HepG2 (cell line): ENCODE data around the gene GGA1. TPM values are rescaled to one million over a fixed set of nuclear protein-coding genes. Genes with fewer than 3 reads are reported as not detected.
A peak's percentile ranks its signal among the peaks of the same experiment; 100 is the strongest.

Source experiments
- ATAC-seq: fragments of 200-7000 bp; cut with Tn5 transposase; 3 replicates; pipeline ENCODE4 v1.9.1; 2020; ENCODE audit warnings: mild to moderate bottlenecking, moderate library complexity
- BruUV-seq: library from RNA; stranded (reverse); fragments of 400-500 nt; replicated peaks from 2 replicates; lab custom pipeline; 2021; lab: Mats Ljungman, UMichigan
- CTCF ChIA-PET: fragments of 300-600 bp; formaldehyde crosslinking; extraction: SDS; loops from one replicate; lab custom pipeline; 2021; ENCODE audit warnings: low total read pairs, inconsistent platforms, low intra/inter-chr PET ratio; lab: Yijun Ruan, JAX
- POLR2A ChIA-PET: fragments of 350-600 bp; sonication (Branson Sonifier 250); formaldehyde crosslinking; loops from one replicate; lab custom pipeline; 2020; ENCODE audit warnings: antibody characterized with exemption, inconsistent platforms; lab: Yijun Ruan, JAX
- DNase-seq: peaks from one replicate; pipeline ENCODE4 v3.0.0-alpha.2; 2015; ENCODE audit warnings: low spot score
- FAIRE-seq: peaks from 3 replicates; lab custom pipeline; 2011; peaks lifted over from hg19 to GRCh38; lab: Jason Lieb, UNC
- H2AFZ ChIP-seq: one replicate; pipeline ENCODE4 v1.6.1; 2011; ENCODE audit warnings: low read length, inconsistent platforms
- H3K27ac ChIP-seq: fragments of 300-600 bp; 3 replicates; pipeline ENCODE4 v1.8.0; 2011; ENCODE audit warnings: mixed run types, mild to moderate bottlenecking, mixed read lengths, low read length, inconsistent platforms; ENCODE audit not compliant: insufficient read depth; ENCODE audit errors: extremely low read length
- H3K27me3 ChIP-seq, 2 experiments: fragments of 200-600 bp in 1 of 2; 2 replicates in 1 of 2; 3 replicates in 1 of 2; pipeline versions ENCODE4 v1.6.0 to v1.8.0; 2011; ENCODE audit warnings: low read length in 2 of 2, mild to moderate bottlenecking in 2 of 2, moderate library complexity in 2 of 2, inconsistent platforms in 1 of 2; ENCODE audit not compliant: insufficient read depth in 2 of 2, control insufficient read depth in 1 of 2
- H3K36me3 ChIP-seq, 2 experiments: fragments of 200-600 bp in 1 of 2; replicated peaks in 1 of 2; 2 replicates in 1 of 2; 3 replicates in 1 of 2; pipeline versions ENCODE4 v1.5.1 to v1.8.0; 2011; ENCODE audit warnings: low read length in 2 of 2, inconsistent platforms in 1 of 2; ENCODE audit not compliant: insufficient read depth in 2 of 2, control insufficient read depth in 1 of 2
- H3K4me1 ChIP-seq: 2 replicates; pipeline ENCODE4 v1.5.1; 2012; ENCODE audit warnings: low read length, inconsistent platforms; ENCODE audit not compliant: insufficient read depth
- H3K4me2 ChIP-seq: 2 replicates; pipeline ENCODE4 v1.6.0; 2011; ENCODE audit warnings: low read depth, low read length, inconsistent platforms
- H3K4me3 ChIP-seq, 3 experiments: fragments of 200-600 bp in 1 of 3; sonication (generic), shearing (Covaris generic) in 1 of 3; replicated peaks in 1 of 3; 2 replicates each; pipeline ENCODE4 v1.5.1; 2011 to 2016; ENCODE audit warnings: low read length in 3 of 3, inconsistent platforms in 2 of 3, low read depth in 2 of 3, mild to moderate bottlenecking in 2 of 3, control low read depth in 1 of 3, mixed read lengths in 1 of 3; ENCODE audit not compliant: insufficient read depth in 1 of 3
- H3K79me2 ChIP-seq: one replicate; pipeline ENCODE4 v1.6.1; 2011; ENCODE audit warnings: low read length, inconsistent platforms; ENCODE audit not compliant: insufficient read depth
- H3K9ac ChIP-seq: 2 replicates; pipeline ENCODE4 v1.6.0; 2011; ENCODE audit warnings: mild to moderate bottlenecking, low read depth, low read length, inconsistent platforms; ENCODE audit not compliant: insufficient read depth
- H3K9me3 ChIP-seq: 2 replicates; pipeline ENCODE4 v1.5.1; 2012; ENCODE audit warnings: mild to moderate bottlenecking, low read length
- H4K20me1 ChIP-seq: 2 replicates; pipeline ENCODE4 v1.6.0; 2011; ENCODE audit warnings: inconsistent platforms, mild to moderate bottlenecking, low read length, moderate library complexity; ENCODE audit not compliant: insufficient read depth
- ATF1 ChIP-seq: IDR thresholded peaks from 2 replicates; pipeline ENCODE4 v1.6.1; 2016; ENCODE audit warnings: mild to moderate bottlenecking, control low read depth
- HDAC1 ChIP-seq: sonication (generic); formaldehyde crosslinking; IDR thresholded peaks from 2 replicates; pipeline ENCODE4 v1.5.1; 2020; ENCODE audit warnings: mild to moderate bottlenecking, missing genetic modification reagents
- PAF1 ChIP-seq: IDR thresholded peaks from 2 replicates; pipeline ENCODE4 v1.6.1; 2016; ENCODE audit warnings: missing genetic modification reagents, missing compliant biosample characterization
- POLR2AphosphoS5 ChIP-seq: IDR thresholded peaks from 2 replicates; pipeline ENCODE4 v1.6.1; 2012; ENCODE audit warnings: low read depth, low read length
- SIX4 ChIP-seq: sonication (generic); formaldehyde crosslinking; IDR thresholded peaks from 2 replicates; pipeline ENCODE4 v1.4.0; 2020; ENCODE audit warnings: missing genetic modification reagents
- SP2 ChIP-seq: sonication (generic); formaldehyde crosslinking; IDR thresholded peaks from 2 replicates; pipeline ENCODE4 v1.5.1; 2020; ENCODE audit warnings: mild to moderate bottlenecking, missing genetic modification reagents
- ZBTB8A ChIP-seq: sonication (generic); formaldehyde crosslinking; IDR thresholded peaks from 2 replicates; pipeline ENCODE4 v1.4.0; 2020; ENCODE audit warnings: mild to moderate bottlenecking, low read depth, missing genetic modification reagents, borderline replicate concordance
- ZNF460 ChIP-seq: sonication (generic); formaldehyde crosslinking; IDR thresholded peaks from 2 replicates; pipeline ENCODE4 v1.5.1; 2020; ENCODE audit warnings: missing genetic modification reagents, mild to moderate bottlenecking, borderline replicate concordance
- ZNF543 ChIP-seq: sonication (generic); formaldehyde crosslinking; IDR thresholded peaks from 2 replicates; pipeline ENCODE4 v1.4.0; 2020; ENCODE audit warnings: mild to moderate bottlenecking, missing genetic modification reagents
- ZNF629 ChIP-seq: sonication (generic); formaldehyde crosslinking; conservative IDR thresholded peaks from 2 replicates; pipeline ENCODE4 v1.5.0; 2020; ENCODE audit warnings: missing genetic modification reagents
- ZNF816 ChIP-seq: sonication (generic); formaldehyde crosslinking; IDR thresholded peaks from 2 replicates; pipeline ENCODE4 v1.8.0; 2022; ENCODE audit warnings: missing genetic modification reagents, mild to moderate bottlenecking, borderline replicate concordance
- WGBS: methylation state at CpG from one replicate; pipeline ENCODE4 v1.1.6; 2017; ENCODE audit warnings: low lambda C conversion rate; 5-methylcytosine and 5-hydroxymethylcytosine counted together
- in situ Hi-C: cut with HindIII; loops from 2 replicates; pipeline ENCODE4 v1.10.0; 2017; ENCODE audit warnings: low pct_unique_long_range_greater_than_20kb; ENCODE audit not compliant: extremely low pct_ligation_motif_present
- intact Hi-C: fragments of 100-400 bp; cut with micrococcal nuclease; formaldehyde crosslinking; loops from one replicate; pipeline ENCODE4 v1.10.0; 2022; ENCODE audit not compliant: unreplicated experiment
- polyA plus RNA-seq, 8 experiments: library from polyadenylated mRNA; depleted of rRNA in 3 of 8; stranded (reverse) in 7 of 8; unstranded in 1 of 8; fragments of >200 nt; fragmentation: Illumina TruSeq in 4 of 8; extraction: Trizol in 4 of 8; gene quantifications; 2 replicates each; pipeline versions ENCODE4 v1.2.1 to v1.2.3, GENCODE V29; 2011 to 2016; ENCODE audit warnings: low read depth in 4 of 8, missing spikeins in 1 of 8, mixed read lengths in 1 of 8; ENCODE audit not compliant: insufficient read depth in 1 of 8
- total RNA-seq, 5 experiments: library from RNA; depleted of rRNA; stranded (reverse); fragments of >200 nt; fragmentation: Illumina TruSeq; extraction: Trizol; gene quantifications; 2 replicates each; pipeline ENCODE4 v1.2.3, GENCODE V29; 2016; ENCODE audit warnings: low read depth in 1 of 5
- TF ChIP-seq, protein P1 (sequence below): IDR thresholded peaks from 2 replicates; pipeline ENCODE4 v1.6.1; 2016; ENCODE audit warnings: low read depth, missing genetic modification reagents, missing compliant biosample characterization
- TF ChIP-seq, protein P2 (sequence below): sonication (generic); formaldehyde crosslinking; conservative IDR thresholded peaks from 2 replicates; pipeline ENCODE4 v1.8.0; 2022; ENCODE audit warnings: mild to moderate bottlenecking, moderate library complexity, missing genetic modification reagents

Gene GGA1
- total and polyA plus RNA-seq, 2 of the 13 experiments (the other 11 are each of a cell fraction or from before 2014, with no cell fraction given), result 29.1 to 87.2 TPM

DNA sequence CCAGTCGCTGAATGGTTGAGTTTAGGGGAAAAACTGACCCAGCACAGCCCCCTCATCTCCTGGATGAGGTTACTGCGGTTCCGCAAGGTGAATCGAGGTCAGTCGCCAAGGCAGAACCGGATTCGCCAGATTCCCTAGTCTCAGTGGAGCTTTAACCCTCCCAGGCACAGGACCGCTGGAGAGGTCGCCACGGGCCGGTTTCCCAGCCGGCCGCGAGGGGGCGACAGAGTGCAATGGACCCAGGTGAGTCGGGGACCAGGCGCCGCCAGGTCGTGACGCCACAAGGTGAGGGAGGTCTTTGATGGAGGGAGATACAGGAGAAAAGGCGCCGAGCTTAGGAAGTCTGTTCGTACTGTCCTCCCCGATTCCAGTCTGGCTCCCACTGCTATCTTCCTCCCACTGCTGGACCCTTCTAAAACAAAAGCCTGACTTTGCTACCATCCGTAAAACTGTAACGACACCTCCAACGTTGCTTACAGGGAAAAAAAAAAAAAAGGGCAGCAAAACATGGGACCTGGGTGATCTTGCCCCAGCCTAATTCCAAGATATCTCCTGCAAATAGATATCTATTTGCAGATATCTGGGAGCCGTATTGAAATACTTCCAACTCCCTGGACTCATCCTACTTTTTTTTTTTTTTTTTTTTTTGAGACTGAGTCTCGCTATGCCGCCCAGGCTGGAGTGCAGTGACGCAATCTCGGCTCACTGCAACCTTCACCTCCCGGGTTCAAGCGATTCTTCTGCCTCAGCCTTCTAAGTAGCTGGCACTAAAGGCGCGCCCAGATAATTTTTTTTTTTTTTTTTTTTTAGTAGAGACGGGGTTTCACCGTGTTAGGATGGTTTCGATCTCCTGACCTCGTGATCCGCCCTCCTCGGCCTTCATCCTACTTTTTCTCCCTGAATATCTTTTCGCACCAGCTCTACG, 1.4 kb upstream of the GGA1 start (continued):
- TF ChIP-seq, protein P1, sequence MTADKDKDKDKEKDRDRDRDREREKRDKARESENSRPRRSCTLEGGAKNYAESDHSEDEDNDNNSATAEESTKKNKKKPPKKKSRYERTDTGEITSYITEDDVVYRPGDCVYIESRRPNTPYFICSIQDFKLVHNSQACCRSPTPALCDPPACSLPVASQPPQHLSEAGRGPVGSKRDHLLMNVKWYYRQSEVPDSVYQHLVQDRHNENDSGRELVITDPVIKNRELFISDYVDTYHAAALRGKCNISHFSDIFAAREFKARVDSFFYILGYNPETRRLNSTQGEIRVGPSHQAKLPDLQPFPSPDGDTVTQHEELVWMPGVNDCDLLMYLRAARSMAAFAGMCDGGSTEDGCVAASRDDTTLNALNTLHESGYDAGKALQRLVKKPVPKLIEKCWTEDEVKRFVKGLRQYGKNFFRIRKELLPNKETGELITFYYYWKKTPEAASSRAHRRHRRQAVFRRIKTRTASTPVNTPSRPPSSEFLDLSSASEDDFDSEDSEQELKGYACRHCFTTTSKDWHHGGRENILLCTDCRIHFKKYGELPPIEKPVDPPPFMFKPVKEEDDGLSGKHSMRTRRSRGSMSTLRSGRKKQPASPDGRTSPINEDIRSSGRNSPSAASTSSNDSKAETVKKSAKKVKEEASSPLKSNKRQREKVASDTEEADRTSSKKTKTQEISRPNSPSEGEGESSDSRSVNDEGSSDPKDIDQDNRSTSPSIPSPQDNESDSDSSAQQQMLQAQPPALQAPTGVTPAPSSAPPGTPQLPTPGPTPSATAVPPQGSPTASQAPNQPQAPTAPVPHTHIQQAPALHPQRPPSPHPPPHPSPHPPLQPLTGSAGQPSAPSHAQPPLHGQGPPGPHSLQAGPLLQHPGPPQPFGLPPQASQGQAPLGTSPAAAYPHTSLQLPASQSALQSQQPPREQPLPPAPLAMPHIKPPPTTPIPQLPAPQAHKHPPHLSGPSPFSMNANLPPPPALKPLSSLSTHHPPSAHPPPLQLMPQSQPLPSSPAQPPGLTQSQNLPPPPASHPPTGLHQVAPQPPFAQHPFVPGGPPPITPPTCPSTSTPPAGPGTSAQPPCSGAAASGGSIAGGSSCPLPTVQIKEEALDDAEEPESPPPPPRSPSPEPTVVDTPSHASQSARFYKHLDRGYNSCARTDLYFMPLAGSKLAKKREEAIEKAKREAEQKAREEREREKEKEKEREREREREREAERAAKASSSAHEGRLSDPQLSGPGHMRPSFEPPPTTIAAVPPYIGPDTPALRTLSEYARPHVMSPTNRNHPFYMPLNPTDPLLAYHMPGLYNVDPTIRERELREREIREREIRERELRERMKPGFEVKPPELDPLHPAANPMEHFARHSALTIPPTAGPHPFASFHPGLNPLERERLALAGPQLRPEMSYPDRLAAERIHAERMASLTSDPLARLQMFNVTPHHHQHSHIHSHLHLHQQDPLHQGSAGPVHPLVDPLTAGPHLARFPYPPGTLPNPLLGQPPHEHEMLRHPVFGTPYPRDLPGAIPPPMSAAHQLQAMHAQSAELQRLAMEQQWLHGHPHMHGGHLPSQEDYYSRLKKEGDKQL (CRISPR knock-in tag), result no peak
- TF ChIP-seq, all 625 proteins: peak for 118

DNA sequence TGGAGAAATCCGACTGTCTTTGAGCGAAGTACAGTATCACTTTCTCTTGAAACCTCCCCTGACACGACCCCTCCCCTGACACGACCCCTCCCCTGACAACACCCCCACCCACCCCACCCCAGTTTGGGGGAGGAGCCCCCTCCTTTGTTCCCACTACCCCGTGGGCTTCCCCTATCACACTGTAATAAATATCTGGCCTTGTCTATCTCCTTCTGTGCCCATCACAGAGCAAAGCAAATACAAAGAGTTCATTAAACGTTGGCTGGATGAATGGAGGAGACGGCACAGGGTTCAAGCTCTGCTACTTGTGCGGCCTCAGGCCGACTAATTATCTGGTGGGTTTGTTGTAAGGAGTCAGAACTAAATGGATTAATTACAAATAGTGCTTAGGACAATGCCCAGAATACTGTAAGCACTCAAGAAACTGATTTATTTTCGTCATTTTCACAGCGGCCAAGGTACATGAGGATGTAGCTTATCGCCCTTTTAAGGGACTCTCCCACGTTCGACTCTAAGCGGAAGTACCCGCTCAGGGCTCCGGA, 628 bp upstream of the GGA1 start:
- peak overlapping the region; percentile 78 to 92 (median 82) for H3K4me3 ChIP-seq
- no peaks in the 10 kb centered on the region for H3K9me3 ChIP-seq
- peaks cover 20% of the 10 kb centered on the region for H3K79me2 ChIP-seq
- WGBS, result 3% methylated on average over 17 of the region's 17 CpGs
- peak overlapping the region; percentile 90 for H3K4me2 ChIP-seq
- H3K36me3 ChIP-seq, result 0 out of 5 replicates have a peak, but pooled peaks cover 0 to 3% of the 10 kb centered on the region in 2 experiments
- H3K9ac ChIP-seq, result peak overlapping the region; percentile 80
- TF ChIP-seq PAF1, result no peak
- TF ChIP-seq ATF1 (CRISPR knock-in tag), result no peak
- TF ChIP-seq ZNF816 (CRISPR knock-in tag), result 0 out of 2 replicates have a peak, but pooled peaks have one; percentile 3
- no peak for TF ChIP-seq SP2
- TF ChIP-seq ZNF629 (CRISPR knock-in tag), result no peak
- TF ChIP-seq SIX4 (CRISPR knock-in tag), result 0 out of 2 replicates have a peak, but pooled peaks have one; percentile 8
- TF ChIP-seq ZBTB8A (CRISPR knock-in tag), result 0 out of 2 replicates have a peak, but pooled peaks have one; percentile 15
- TF ChIP-seq HDAC1 (CRISPR knock-in tag), result no peak
- TF ChIP-seq POLR2AphosphoS5, result peak; percentile 69
- TF ChIP-seq, protein P2, sequence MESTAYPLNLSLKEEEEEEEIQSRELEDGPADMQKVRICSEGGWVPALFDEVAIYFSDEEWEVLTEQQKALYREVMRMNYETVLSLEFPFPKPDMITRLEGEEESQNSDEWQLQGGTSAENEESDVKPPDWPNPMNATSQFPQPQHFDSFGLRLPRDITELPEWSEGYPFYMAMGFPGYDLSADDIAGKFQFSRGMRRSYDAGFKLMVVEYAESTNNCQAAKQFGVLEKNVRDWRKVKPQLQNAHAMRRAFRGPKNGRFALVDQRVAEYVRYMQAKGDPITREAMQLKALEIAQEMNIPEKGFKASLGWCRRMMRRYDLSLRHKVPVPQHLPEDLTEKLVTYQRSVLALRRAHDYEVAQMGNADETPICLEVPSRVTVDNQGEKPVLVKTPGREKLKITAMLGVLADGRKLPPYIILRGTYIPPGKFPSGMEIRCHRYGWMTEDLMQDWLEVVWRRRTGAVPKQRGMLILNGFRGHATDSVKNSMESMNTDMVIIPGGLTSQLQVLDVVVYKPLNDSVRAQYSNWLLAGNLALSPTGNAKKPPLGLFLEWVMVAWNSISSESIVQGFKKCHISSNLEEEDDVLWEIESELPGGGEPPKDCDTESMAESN (CRISPR knock-in tag), result no peak
- TF ChIP-seq ZNF460 (CRISPR knock-in tag), result no peak
- peak; percentile 1; the same call in 1 of the 2 replicates for TF ChIP-seq ZNF543 (CRISPR knock-in tag)
- peak overlapping the region; percentile 97 for H3K27ac ChIP-seq
- peak overlapping the region; percentile 90 for H2AFZ ChIP-seq
- POLR2A ChIA-PET, result interaction anchor here (0.6 to 6.0 kb wide), 42 partner anchors 9 to 256 kb away, joined by 3 to 75 read pairs (median 7); partner anchors contain the start of genes ANKRD54, CDC42EP1, GCAT and LGALS1
- DNase-seq (no peak), ATAC-seq (peak; percentile 76), FAIRE-seq (peak; percentile 58)
- intact Hi-C loops (loop anchor here (2.0 kb wide), 1 partner anchor 31 kb away; the partner anchor contains the start of gene SH3BP1), in situ Hi-C loops (loop anchor here (10.0 kb wide), 1 partner anchor 63 kb away; no protein-coding TSS in a partner anchor)
- CTCF ChIA-PET, result interaction anchor here (1.0 to 1.6 kb wide), 2 partner anchors 15 to 69 kb away, joined by 3 to 5 read pairs; no protein-coding TSS in a partner anchor
- H3K27me3 ChIP-seq, result peaks cover 2 to 5% of the 10 kb centered on the region in 2 experiments; a peak in 1 of 5 replicates
- no peaks in the 10 kb centered on the region for H4K20me1 ChIP-seq
- BruUV-seq, result TSS peak; percentile 93
- H3K4me1 ChIP-seq, result peaks cover 47% of the 10 kb centered on the region
